ENCODE results near the gene RAB26. TPM values are rescaled to one million over a fixed set of nuclear protein-coding genes. Genes with fewer than 3 reads are reported as not detected.

The RAB26 gene
- total and polyA plus RNA-seq, 2 of the 13 experiments (the other 11 are each of a cell fraction or from before 2014, with no cell fraction given): 0.86 to 3.6 TPM

- TF ChIP-seq RBM22 (optimal IDR thresholded peaks at IDR 0.05; ENCODE audit: low read length) (peak; percentile 30), ZNF557 (CRISPR knock-in tag; IDR thresholded peaks at IDR 0.05) (0 out of 2 replicates have a peak, but pooled peaks have one; percentile 4), GFI1 (CRISPR knock-in tag; IDR thresholded peaks at IDR 0.05; ENCODE audit: borderline replicate concordance) (0 out of 2 replicates have a peak, but pooled peaks have one; percentile 23), ZBTB34 (CRISPR knock-in tag; IDR thresholded peaks at IDR 0.05) (0 out of 2 replicates have a peak, but pooled peaks have one; percentile 50), ATF7 (IDR thresholded peaks at IDR 0.05) (no peak), ATF7 (CRISPR knock-in tag; IDR thresholded peaks at IDR 0.05) (0 out of 2 replicates have a peak, but pooled peaks have one; percentile 41), RARG (CRISPR knock-in tag; IDR thresholded peaks at IDR 0.05; ENCODE audit: low read depth) (no peak), BRF2 (CRISPR knock-in tag; IDR thresholded peaks at IDR 0.05) (no peak), ERF (CRISPR knock-in tag; IDR thresholded peaks at IDR 0.05) (no peak), ZBTB43 (CRISPR knock-in tag; conservative IDR thresholded peaks at IDR 0.05) (no peak), TAF15 (IDR thresholded peaks at IDR 0.05; ENCODE audit: low read depth, low read length, poor library complexity, severe bottlenecking) (peak; percentile 23), SSRP1 (CRISPR knock-in tag; IDR thresholded peaks at IDR 0.05) (0 out of 2 replicates have a peak, but pooled peaks have one; percentile 12), KLF16 (CRISPR knock-in tag; IDR thresholded peaks at IDR 0.05) (peak in 1 of 2 experiments; percentile 20; a peak in 1 of 4 replicates), SKI (IDR thresholded peaks at IDR 0.05; ENCODE audit: partially characterized antibody) (no peak), ZFY (CRISPR knock-in tag; IDR thresholded peaks at IDR 0.05) (peak; percentile 72), CHD2 (IDR thresholded peaks at IDR 0.05; ENCODE audit: low read depth, low read length) (no peak), GPN1 (CRISPR knock-in tag; IDR thresholded peaks at IDR 0.05; ENCODE audit: borderline replicate concordance) (no peak), ZBTB7A (CRISPR knock-in tag; IDR thresholded peaks at IDR 0.05) (0 out of 2 replicates have a peak, but pooled peaks have one; percentile 42), MYC (CRISPR knock-in tag; IDR thresholded peaks at IDR 0.05; ENCODE audit: borderline replicate concordance) (peak; percentile 63; the same call in 1 of the 2 replicates), MTERF4 (CRISPR knock-in tag; IDR thresholded peaks at IDR 0.05) (0 out of 2 replicates have a peak, but pooled peaks have one; percentile 61), ETS1 (CRISPR knock-in tag; IDR thresholded peaks at IDR 0.05) (0 out of 2 replicates have a peak, but pooled peaks have one; percentile 5), GABPA (IDR thresholded peaks at IDR 0.05; ENCODE audit: low read depth, low read length) (peak; percentile 25), GABPA (CRISPR knock-in tag; IDR thresholded peaks at IDR 0.05; ENCODE audit: low read depth) (peak; percentile 49; the same call in 1 of the 2 replicates), NFYC (CRISPR knock-in tag; IDR thresholded peaks at IDR 0.05) (no peak), ZNF234 (CRISPR knock-in tag; conservative IDR thresholded peaks at IDR 0.05) (peak; percentile 25; the same call in 1 of the 2 replicates)
Measured at GRCh38 chr16:2149630-2150417, 1.4 kb downstream of the RAB26 start (continued).
